ENCODE measurements around the gene QTRT2.

QTRT2 gene

GRCh38 chr3:114078126-114078525 lies 21.6 kb downstream of the QTRT2 start:
- DNase-seq (ENCODE audit: low spot score), result no peak

- no peak for DNase-seq (ENCODE audit: low spot score)
Measured at GRCh38 chr3:114079761-114080160, 23.2 kb downstream of the QTRT2 start.

GRCh38 chr3:114080201-114080600 lies 23.7 kb downstream of the QTRT2 start:
- no peak for DNase-seq (ENCODE audit: low spot score)

- DNase-seq (ENCODE audit: low spot score), result no peak
Measured at GRCh38 chr3:114081037-114081436, 24.5 kb downstream of the QTRT2 start.

GRCh38 chr3:114083112-114083511 lies 26.6 kb downstream of the QTRT2 start:
- DNase-seq (ENCODE audit: low spot score), result no peak

GRCh38 chr3:114086356-114086755 lies 29.8 kb downstream of the QTRT2 start:
- DNase-seq (ENCODE audit: low spot score), result no peak

GRCh38 chr3:114089675-114090074 lies 33.1 kb downstream of the QTRT2 start:
- DNase-seq (ENCODE audit: low spot score), result no peak

- no peak for DNase-seq (ENCODE audit: low spot score)
Measured at GRCh38 chr3:114092151-114093015, 35.8 kb downstream of the QTRT2 start.

- DNase-seq (ENCODE audit: low spot score), result no peak
Measured at GRCh38 chr3:114093016-114093380, 36.5 kb downstream of the QTRT2 start.

- DNase-seq (ENCODE audit: low spot score), result no peak
Measured at GRCh38 chr3:114093596-114093995, 37.1 kb downstream of the QTRT2 start.

GRCh38 chr3:114095796-114096195 lies 39.3 kb downstream of the QTRT2 start:
- no peak for DNase-seq (ENCODE audit: low spot score)

GRCh38 chr3:114101101-114101500 lies 44.6 kb downstream of the QTRT2 start:
- no peak for DNase-seq (ENCODE audit: low spot score)

- DNase-seq (ENCODE audit: low spot score), result no peak
Measured at GRCh38 chr3:114103181-114103580, 46.6 kb downstream of the QTRT2 start.

GRCh38 chr3:114103858-114104257 lies 47.3 kb downstream of the QTRT2 start:
- DNase-seq (ENCODE audit: low spot score), result no peak

GRCh38 chr3:114104414-114104813 lies 47.9 kb downstream of the QTRT2 start:
- no peak for DNase-seq (ENCODE audit: low spot score)

GRCh38 chr3:114108137-114108536 lies 51.6 kb downstream of the QTRT2 start:
- no peak for DNase-seq (ENCODE audit: low spot score)

GRCh38 chr3:114110439-114110838 lies 53.9 kb downstream of the QTRT2 start:
- DNase-seq (ENCODE audit: low spot score), result no peak

GRCh38 chr3:114111060-114111770 lies 54.7 kb downstream of the QTRT2 start:
- peak; percentile 19 for DNase-seq (ENCODE audit: low spot score)

GRCh38 chr3:114112696-114113095 lies 56.2 kb downstream of the QTRT2 start:
- DNase-seq (ENCODE audit: low spot score), result no peak

- DNase-seq (ENCODE audit: low spot score), result no peak
Measured at GRCh38 chr3:114114719-114115118, 58.2 kb downstream of the QTRT2 start.

GRCh38 chr3:114115143-114115542 lies 58.6 kb downstream of the QTRT2 start:
- DNase-seq (ENCODE audit: low spot score), result no peak

- DNase-seq (ENCODE audit: low spot score), result no peak
Measured at GRCh38 chr3:114119776-114120175, 63.2 kb downstream of the QTRT2 start.

- DNase-seq (ENCODE audit: low spot score), result no peak
Measured at GRCh38 chr3:114120211-114120610, 63.7 kb downstream of the QTRT2 start.

Data from pons (tissue), 1 donor.